ENCODE measurements around the gene NEIL3.
"Not testable (repeated sequence)": the region's sequence is repeated elsewhere in the genome, so short reads cannot be mapped to it uniquely, and the experiment has no call there.

Gene NEIL3

GRCh38 chr4:177290780-177291179 is 18.9 kb upstream of the NEIL3 start:
- H3K9me3 Mint-ChIP-seq, result no peaks in the 10 kb centered on the region
- ATAC-seq (no peak), DNase-seq (ENCODE audit: low spot score in 2 of 2) (no peak)
- H3K4me1 Mint-ChIP-seq, result no peaks in the 10 kb centered on the region
- no peak overlapping the region for H3K4me3 Mint-ChIP-seq
- no peak overlapping the region for H3K27ac Mint-ChIP-seq
- no peaks in the 10 kb centered on the region for H3K36me3 Mint-ChIP-seq

GRCh38 chr4:177292171-177292570 is 17.5 kb upstream of the NEIL3 start:
- H3K36me3 Mint-ChIP-seq, result no peaks in the 10 kb centered on the region
- ATAC-seq, result no peak
- no peaks in the 10 kb centered on the region for H3K4me1 Mint-ChIP-seq
- H3K9me3 Mint-ChIP-seq, result no peaks in the 10 kb centered on the region
- H3K27ac Mint-ChIP-seq, result no peak overlapping the region
- no peak overlapping the region for H3K4me3 Mint-ChIP-seq
- no peak for DNase-seq (ENCODE audit: low spot score in 2 of 2)

- H3K9me3 Mint-ChIP-seq, result no peaks in the 10 kb centered on the region
These were observed 16.3 kb upstream of the NEIL3 start for GRCh38 chr4:177293208-177294033.

GRCh38 chr4:177297785-177298391 is 11.8 kb upstream of the NEIL3 start:
- Mint-ChIP-seq H3K4me1 (no peaks in the 10 kb centered on the region), H3K36me3 (no peaks in the 10 kb centered on the region), H3K9me3 (no peaks in the 10 kb centered on the region), H3K4me3 (no peak overlapping the region), H3K27ac (no peak overlapping the region)
- ATAC-seq (peak; percentile 47), DNase-seq (ENCODE audit: low spot score in 2 of 2) (no peak)

More at GRCh38 chr4:177293208-177294033, 16.3 kb upstream of the NEIL3 start:
- H3K27ac Mint-ChIP-seq, result no peak overlapping the region
- H3K4me3 Mint-ChIP-seq, result no peak overlapping the region
- DNase-seq (ENCODE audit: low spot score in 2 of 2) (no peak), ATAC-seq (no peak)
- no peaks in the 10 kb centered on the region for H3K4me1 Mint-ChIP-seq
- H3K36me3 Mint-ChIP-seq, result no peaks in the 10 kb centered on the region

GRCh38 chr4:177301126-177301639 is 8.5 kb upstream of the NEIL3 start:
- no peak for ATAC-seq
- Mint-ChIP-seq H3K9me3 (no peaks in the 10 kb centered on the region), H3K36me3 (no peaks in the 10 kb centered on the region), H3K4me1 (no peaks in the 10 kb centered on the region), H3K27ac (no peak overlapping the region), H3K4me3 (no peak overlapping the region)
- no peak for DNase-seq (ENCODE audit: low spot score in 2 of 2)

GRCh38 chr4:177302371-177303100 is 7.1 kb upstream of the NEIL3 start:
- no peaks in the 10 kb centered on the region for H3K9me3 Mint-ChIP-seq
- H3K36me3 Mint-ChIP-seq, result no peaks in the 10 kb centered on the region
- no peak overlapping the region for H3K27ac Mint-ChIP-seq
- H3K4me3 Mint-ChIP-seq, result no peak overlapping the region
- no peak for DNase-seq (ENCODE audit: low spot score in 2 of 2)
- no peak for ATAC-seq
- no peaks in the 10 kb centered on the region for H3K4me1 Mint-ChIP-seq

GRCh38 chr4:177304094-177304493 is 5.6 kb upstream of the NEIL3 start:
- DNase-seq (ENCODE audit: low spot score in 2 of 2), result no peak
- Mint-ChIP-seq H3K27ac (no peak overlapping the region), H3K36me3 (no peaks in the 10 kb centered on the region), H3K4me3 (no peak overlapping the region), H3K4me1 (peaks cover 9% of the 10 kb centered on the region), H3K9me3 (no peaks in the 10 kb centered on the region)
- ATAC-seq, result no peak

- H3K4me3 Mint-ChIP-seq; ATAC-seq; H3K36me3 Mint-ChIP-seq; DNase-seq (ENCODE audit: low spot score in 2 of 2); H3K27ac Mint-ChIP-seq; H3K9me3 Mint-ChIP-seq: not testable (repeated sequence)
- H3K4me1 Mint-ChIP-seq, result peaks cover 17% of the 10 kb centered on the region
These were observed 4.8 kb upstream of the NEIL3 start for GRCh38 chr4:177304864-177305263.

GRCh38 chr4:177308125-177308524 is 1.5 kb upstream of the NEIL3 start:
- peak overlapping the region; percentile 95 for H3K4me3 Mint-ChIP-seq
- DNase-seq (ENCODE audit: low spot score in 2 of 2) (no peak), ATAC-seq (no peak)
- H3K36me3 Mint-ChIP-seq, result peaks cover 9% of the 10 kb centered on the region
- peaks cover 18% of the 10 kb centered on the region for H3K4me1 Mint-ChIP-seq
- peak overlapping the region; percentile 10 for H3K27ac Mint-ChIP-seq
- H3K9me3 Mint-ChIP-seq, result no peaks in the 10 kb centered on the region

- ATAC-seq, result peak; percentile 82
- peak in 1 of 2 donors; percentile 56 for DNase-seq (ENCODE audit: low spot score in 2 of 2)
- H3K27ac Mint-ChIP-seq, result peak overlapping the region; percentile 94
- H3K9me3 Mint-ChIP-seq, result no peaks in the 10 kb centered on the region
- peaks cover 18% of the 10 kb centered on the region for H3K4me1 Mint-ChIP-seq
- peak overlapping the region; percentile 95 for H3K4me3 Mint-ChIP-seq
- H3K36me3 Mint-ChIP-seq, result peaks cover 9% of the 10 kb centered on the region
These were observed 690 bp upstream of the NEIL3 start for GRCh38 chr4:177308847-177309521.

- peaks cover 34% of the 10 kb centered on the region for H3K4me1 Mint-ChIP-seq
These were observed 1.9 kb downstream of the NEIL3 start for GRCh38 chr4:177311589-177311988.

GRCh38 chr4:177313263-177313662 is 3.6 kb downstream of the NEIL3 start:
- no peak overlapping the region for H3K4me3 Mint-ChIP-seq
- no peak for DNase-seq (ENCODE audit: low spot score in 2 of 2)
- H3K27ac Mint-ChIP-seq, result no peak overlapping the region
- no peak for ATAC-seq
- H3K4me1 Mint-ChIP-seq, result peaks cover 36% of the 10 kb centered on the region
- peaks cover 9% of the 10 kb centered on the region for H3K36me3 Mint-ChIP-seq
- H3K9me3 Mint-ChIP-seq, result no peaks in the 10 kb centered on the region

More at GRCh38 chr4:177311589-177311988, 1.9 kb downstream of the NEIL3 start:
- ATAC-seq (no peak), DNase-seq (ENCODE audit: low spot score in 2 of 2) (no peak)
- H3K27ac Mint-ChIP-seq, result no peak overlapping the region
- peaks cover 9% of the 10 kb centered on the region for H3K36me3 Mint-ChIP-seq
- H3K9me3 Mint-ChIP-seq, result no peaks in the 10 kb centered on the region
- peak overlapping the region; percentile 95 for H3K4me3 Mint-ChIP-seq

GRCh38 chr4:177315767-177316464 is 6.2 kb downstream of the NEIL3 start:
- H3K4me1 Mint-ChIP-seq, result peaks cover 34% of the 10 kb centered on the region

GRCh38 chr4:177320721-177321120 is 11.0 kb downstream of the NEIL3 start:
- Mint-ChIP-seq H3K36me3 (no peaks in the 10 kb centered on the region), H3K4me3 (peak overlapping the region; percentile 30), H3K27ac (no peak overlapping the region), H3K4me1 (peaks cover 46% of the 10 kb centered on the region), H3K9me3 (no peaks in the 10 kb centered on the region)
- DNase-seq (ENCODE audit: low spot score in 2 of 2) (no peak), ATAC-seq (no peak)

More at GRCh38 chr4:177315767-177316464, 6.2 kb downstream of the NEIL3 start:
- peak overlapping the region; percentile 43 for H3K4me3 Mint-ChIP-seq
- H3K9me3 Mint-ChIP-seq, result no peaks in the 10 kb centered on the region
- no peaks in the 10 kb centered on the region for H3K36me3 Mint-ChIP-seq
- H3K27ac Mint-ChIP-seq, result no peak overlapping the region
- ATAC-seq (peak; percentile 31), DNase-seq (ENCODE audit: low spot score in 2 of 2) (no peak)

All from stimulated activated effector memory CD8-positive, alpha-beta T cell treated with anti-CD3 and anti-CD28 coated beads, Interleukin-12 subunit alpha, Interleukin-12 subunit beta, amount 100 ng/mL, for 72 hours (primary cell).